Measurements from ENCODE around the gene PCDH7.

Gene PCDH7

GRCh38 chr4:30716681-30717207, 3.4 kb upstream of the PCDH7 start:
- Histone ChIP-seq H4K5ac (ENCODE audit: low read length) (no peak overlapping the region), H4K8ac (ENCODE audit: low read depth, low read length) (no peak overlapping the region), H3K27ac (ENCODE audit: low read depth, low read length) (peak overlapping the region; percentile 96), H3K4me1 (ENCODE audit: control insufficient read depth, low read depth, low read length) (no peaks in the 10 kb centered on the region), H2BK120ac (ENCODE audit: low read depth, low read length) (no peak overlapping the region), H3K4ac (ENCODE audit: low read depth, low read length) (no peak overlapping the region), H3K56ac (ENCODE audit: low read length) (no peak overlapping the region), H3K36me3 (ENCODE audit: control insufficient read depth, insufficient read depth, low read length) (no peaks in the 10 kb centered on the region), H2AK5ac (ENCODE audit: low read length) (no peak overlapping the region), H3K23ac (ENCODE audit: low read length) (no peak overlapping the region), H3K79me2 (ENCODE audit: control insufficient read depth, insufficient read depth, low read length) (peaks cover 4% of the 10 kb centered on the region), H3K27me3 (ENCODE audit: insufficient read depth, low read length, poor library complexity) (no peaks in the 10 kb centered on the region), H3K18ac (ENCODE audit: low read length) (no peak overlapping the region), H3K79me1 (ENCODE audit: low read length) (no peaks in the 10 kb centered on the region), H3K9ac (ENCODE audit: low read length) (peak overlapping the region; percentile 15), H2BK5ac (ENCODE audit: low read length) (no peak overlapping the region), H3K4me3 (ENCODE audit: low read length) (no peak overlapping the region), H2BK15ac (replicated peaks; ENCODE audit: low read depth) (no peak overlapping the region), H3K4me2 (ENCODE audit: low read length) (no peak overlapping the region)
- DNase-seq: peak; percentile 98
- no CpG with 5 or more reads among the region's 15 CpGs for WGBS (ENCODE audit: extremely low coverage, insufficient coverage, low lambda C conversion rate)

GRCh38 chr4:30717208-30718020, 2.8 kb upstream of the PCDH7 start:
- H3K18ac ChIP-seq (ENCODE audit: low read length): peak overlapping the region; percentile 21
- H3K27ac ChIP-seq (ENCODE audit: low read depth, low read length): peak overlapping the region; percentile 96
- H2BK120ac ChIP-seq (ENCODE audit: low read depth, low read length): no peak overlapping the region
- peaks cover 1% of the 10 kb centered on the region for H3K79me1 ChIP-seq (ENCODE audit: low read length)
- DNase-seq: no peak
- H3K4ac ChIP-seq (ENCODE audit: low read depth, low read length): peak overlapping the region; percentile 63
- peaks cover 7% of the 10 kb centered on the region for H3K79me2 ChIP-seq (ENCODE audit: control insufficient read depth, insufficient read depth, low read length)
- peak overlapping the region; percentile 98 for H3K56ac ChIP-seq (ENCODE audit: low read length)
- H3K4me3 ChIP-seq (ENCODE audit: low read length): peak overlapping the region; percentile 91
- H2BK15ac ChIP-seq (replicated peaks; ENCODE audit: low read depth): no peak overlapping the region
- H3K36me3 ChIP-seq (ENCODE audit: control insufficient read depth, insufficient read depth, low read length): no peaks in the 10 kb centered on the region
- no peaks in the 10 kb centered on the region for H3K4me1 ChIP-seq (ENCODE audit: control insufficient read depth, low read depth, low read length)
- no CpG with 5 or more reads among the region's 55 CpGs for WGBS (ENCODE audit: extremely low coverage, insufficient coverage, low lambda C conversion rate)
- peak overlapping the region; percentile 94 for H3K4me2 ChIP-seq (ENCODE audit: low read length)
- H2AK5ac ChIP-seq (ENCODE audit: low read length): no peak overlapping the region
- H4K8ac ChIP-seq (ENCODE audit: low read depth, low read length): no peak overlapping the region
- H3K27me3 ChIP-seq (ENCODE audit: insufficient read depth, low read length, poor library complexity): no peaks in the 10 kb centered on the region
- H3K23ac ChIP-seq (ENCODE audit: low read length): peak overlapping the region; percentile 95
- H3K9ac ChIP-seq (ENCODE audit: low read length): peak overlapping the region; percentile 92
- peak overlapping the region; percentile 21 for H4K5ac ChIP-seq (ENCODE audit: low read length)
- H2BK5ac ChIP-seq (ENCODE audit: low read length): peak overlapping the region; percentile 92

GRCh38 chr4:30718021-30718542, 2.1 kb upstream of the PCDH7 start:
- H4K8ac ChIP-seq (ENCODE audit: low read depth, low read length): no peak overlapping the region
- peaks cover 7% of the 10 kb centered on the region for H3K79me1 ChIP-seq (ENCODE audit: low read length)
- H3K4me3 ChIP-seq (ENCODE audit: low read length): peak overlapping the region; percentile 91
- peak overlapping the region; percentile 92 for H2BK5ac ChIP-seq (ENCODE audit: low read length)
- peak overlapping the region; percentile 21 for H3K18ac ChIP-seq (ENCODE audit: low read length)
- no peaks in the 10 kb centered on the region for H3K27me3 ChIP-seq (ENCODE audit: insufficient read depth, low read length, poor library complexity)
- no peak overlapping the region for H2AK5ac ChIP-seq (ENCODE audit: low read length)
- no peak overlapping the region for H3K23ac ChIP-seq (ENCODE audit: low read length)
- H3K36me3 ChIP-seq (ENCODE audit: control insufficient read depth, insufficient read depth, low read length): no peaks in the 10 kb centered on the region
- H3K4me1 ChIP-seq (ENCODE audit: control insufficient read depth, low read depth, low read length): no peaks in the 10 kb centered on the region
- DNase-seq: peak; percentile 82
- no peak overlapping the region for H4K5ac ChIP-seq (ENCODE audit: low read length)
- no peak overlapping the region for H2BK120ac ChIP-seq (ENCODE audit: low read depth, low read length)
- WGBS (ENCODE audit: extremely low coverage, insufficient coverage, low lambda C conversion rate): no CpG with 5 or more reads among the region's 34 CpGs
- peak overlapping the region; percentile 94 for H3K4me2 ChIP-seq (ENCODE audit: low read length)
- H3K4ac ChIP-seq (ENCODE audit: low read depth, low read length): peak overlapping the region; percentile 63
- peak overlapping the region; percentile 96 for H3K27ac ChIP-seq (ENCODE audit: low read depth, low read length)
- peak overlapping the region; percentile 92 for H3K9ac ChIP-seq (ENCODE audit: low read length)
- peaks cover 13% of the 10 kb centered on the region for H3K79me2 ChIP-seq (ENCODE audit: control insufficient read depth, insufficient read depth, low read length)
- peak overlapping the region; percentile 98 for H3K56ac ChIP-seq (ENCODE audit: low read length)
- no peak overlapping the region for H2BK15ac ChIP-seq (replicated peaks; ENCODE audit: low read depth)

- Histone ChIP-seq H3K27me3 (ENCODE audit: insufficient read depth, low read length, poor library complexity) (no peaks in the 10 kb centered on the region), H3K23ac (ENCODE audit: low read length) (peak overlapping the region; percentile 53), H4K5ac (ENCODE audit: low read length) (no peak overlapping the region), H3K27ac (ENCODE audit: low read depth, low read length) (peak overlapping the region; percentile 96), H2AK5ac (ENCODE audit: low read length) (no peak overlapping the region), H3K4me3 (ENCODE audit: low read length) (peak overlapping the region; percentile 91), H4K8ac (ENCODE audit: low read depth, low read length) (no peak overlapping the region), H3K79me1 (ENCODE audit: low read length) (peaks cover 12% of the 10 kb centered on the region), H3K36me3 (ENCODE audit: control insufficient read depth, insufficient read depth, low read length) (no peaks in the 10 kb centered on the region), H2BK120ac (ENCODE audit: low read depth, low read length) (no peak overlapping the region), H3K79me2 (ENCODE audit: control insufficient read depth, insufficient read depth, low read length) (peaks cover 18% of the 10 kb centered on the region), H3K4me2 (ENCODE audit: low read length) (peak overlapping the region; percentile 94), H3K4ac (ENCODE audit: low read depth, low read length) (peak overlapping the region; percentile 26), H3K18ac (ENCODE audit: low read length) (peak overlapping the region; percentile 21), H3K4me1 (ENCODE audit: control insufficient read depth, low read depth, low read length) (peaks cover 5% of the 10 kb centered on the region), H2BK15ac (replicated peaks; ENCODE audit: low read depth) (no peak overlapping the region), H3K56ac (ENCODE audit: low read length) (peak overlapping the region; percentile 98), H2BK5ac (ENCODE audit: low read length) (peak overlapping the region; percentile 85), H3K9ac (ENCODE audit: low read length) (peak overlapping the region; percentile 92)
- peak; percentile 67 for DNase-seq
- WGBS (ENCODE audit: extremely low coverage, insufficient coverage, low lambda C conversion rate): no CpG with 5 or more reads among the region's 33 CpGs
Measured at GRCh38 chr4:30718641-30719453, 1.3 kb upstream of the PCDH7 start.

- Histone ChIP-seq H3K4ac (ENCODE audit: low read depth, low read length) (peak overlapping the region; percentile 26), H3K18ac (ENCODE audit: low read length) (peak overlapping the region; percentile 21), H3K79me1 (ENCODE audit: low read length) (peaks cover 14% of the 10 kb centered on the region), H2AK5ac (ENCODE audit: low read length) (no peak overlapping the region), H3K4me2 (ENCODE audit: low read length) (peak overlapping the region; percentile 94), H4K5ac (ENCODE audit: low read length) (no peak overlapping the region), H3K4me3 (ENCODE audit: low read length) (peak overlapping the region; percentile 91), H3K56ac (ENCODE audit: low read length) (peak overlapping the region; percentile 98), H3K4me1 (ENCODE audit: control insufficient read depth, low read depth, low read length) (peaks cover 6% of the 10 kb centered on the region), H3K9ac (ENCODE audit: low read length) (peak overlapping the region; percentile 92), H4K8ac (ENCODE audit: low read depth, low read length) (no peak overlapping the region), H2BK120ac (ENCODE audit: low read depth, low read length) (no peak overlapping the region), H3K23ac (ENCODE audit: low read length) (peak overlapping the region; percentile 53), H3K27ac (ENCODE audit: low read depth, low read length) (peak overlapping the region; percentile 75), H3K36me3 (ENCODE audit: control insufficient read depth, insufficient read depth, low read length) (no peaks in the 10 kb centered on the region), H3K79me2 (ENCODE audit: control insufficient read depth, insufficient read depth, low read length) (peaks cover 22% of the 10 kb centered on the region), H2BK5ac (ENCODE audit: low read length) (peak overlapping the region; percentile 88), H3K27me3 (ENCODE audit: insufficient read depth, low read length, poor library complexity) (no peaks in the 10 kb centered on the region), H2BK15ac (replicated peaks; ENCODE audit: low read depth) (no peak overlapping the region)
- no CpG with 5 or more reads among the region's 42 CpGs for WGBS (ENCODE audit: extremely low coverage, insufficient coverage, low lambda C conversion rate)
- peak; percentile 92 for DNase-seq
Measured at GRCh38 chr4:30719454-30720020, 632 bp upstream of the PCDH7 start.
